ENCODE measurements around the gene CYTL1.

CYTL1 gene

GRCh38 chr4:5030927-5031326 is 11.7 kb upstream of the CYTL1 start:
- no peak overlapping the region for H3K4ac ChIP-seq (ENCODE audit: low read depth, low read length)

GRCh38 chr4:5030221-5030620 is 11.0 kb upstream of the CYTL1 start:
- Histone ChIP-seq H2BK15ac (replicated peaks; ENCODE audit: low read depth) (no peak overlapping the region), H3K9ac (ENCODE audit: low read length) (no peak overlapping the region), H3K79me2 (ENCODE audit: control insufficient read depth, insufficient read depth, low read length) (no peaks in the 10 kb centered on the region), H4K5ac (ENCODE audit: low read length) (no peak overlapping the region), H2AK5ac (ENCODE audit: low read length) (no peak overlapping the region), H3K4me2 (ENCODE audit: low read length) (no peak overlapping the region), H4K8ac (ENCODE audit: low read depth, low read length) (no peak overlapping the region), H3K27ac (ENCODE audit: low read depth, low read length) (no peak overlapping the region), H3K36me3 (ENCODE audit: control insufficient read depth, insufficient read depth, low read length) (no peaks in the 10 kb centered on the region), H3K79me1 (ENCODE audit: low read length) (no peaks in the 10 kb centered on the region), H3K27me3 (ENCODE audit: insufficient read depth, low read length, poor library complexity) (no peaks in the 10 kb centered on the region), H3K23ac (ENCODE audit: low read length) (no peak overlapping the region), H3K4ac (ENCODE audit: low read depth, low read length) (no peak overlapping the region), H2BK5ac (ENCODE audit: low read length) (no peak overlapping the region), H3K4me3 (ENCODE audit: low read length) (no peak overlapping the region), H2BK120ac (ENCODE audit: low read depth, low read length) (no peak overlapping the region), H3K18ac (ENCODE audit: low read length) (no peak overlapping the region), H3K4me1 (ENCODE audit: control insufficient read depth, low read depth, low read length) (peaks cover 4% of the 10 kb centered on the region), H3K56ac (ENCODE audit: low read length) (no peak overlapping the region)
- DNase-seq, result no peak
- WGBS (ENCODE audit: extremely low coverage, insufficient coverage, low lambda C conversion rate), result no CpG with 5 or more reads among the region's 4 CpGs

More at GRCh38 chr4:5030927-5031326, 11.7 kb upstream of the CYTL1 start:
- Histone ChIP-seq H3K9ac (ENCODE audit: low read length) (no peak overlapping the region), H3K56ac (ENCODE audit: low read length) (no peak overlapping the region), H2BK120ac (ENCODE audit: low read depth, low read length) (no peak overlapping the region), H3K23ac (ENCODE audit: low read length) (no peak overlapping the region), H2BK15ac (replicated peaks; ENCODE audit: low read depth) (no peak overlapping the region), H3K36me3 (ENCODE audit: control insufficient read depth, insufficient read depth, low read length) (no peaks in the 10 kb centered on the region), H3K79me2 (ENCODE audit: control insufficient read depth, insufficient read depth, low read length) (no peaks in the 10 kb centered on the region), H4K5ac (ENCODE audit: low read length) (no peak overlapping the region), H3K4me3 (ENCODE audit: low read length) (no peak overlapping the region), H3K27ac (ENCODE audit: low read depth, low read length) (no peak overlapping the region), H2BK5ac (ENCODE audit: low read length) (no peak overlapping the region), H3K27me3 (ENCODE audit: insufficient read depth, low read length, poor library complexity) (no peaks in the 10 kb centered on the region), H2AK5ac (ENCODE audit: low read length) (no peak overlapping the region), H4K8ac (ENCODE audit: low read depth, low read length) (no peak overlapping the region), H3K79me1 (ENCODE audit: low read length) (no peaks in the 10 kb centered on the region), H3K4me1 (ENCODE audit: control insufficient read depth, low read depth, low read length) (peaks cover 7% of the 10 kb centered on the region), H3K4me2 (ENCODE audit: low read length) (no peak overlapping the region), H3K18ac (ENCODE audit: low read length) (no peak overlapping the region)
- no CpG with 5 or more reads among the region's 3 CpGs for WGBS (ENCODE audit: extremely low coverage, insufficient coverage, low lambda C conversion rate)
- no peak for DNase-seq

DNA sequence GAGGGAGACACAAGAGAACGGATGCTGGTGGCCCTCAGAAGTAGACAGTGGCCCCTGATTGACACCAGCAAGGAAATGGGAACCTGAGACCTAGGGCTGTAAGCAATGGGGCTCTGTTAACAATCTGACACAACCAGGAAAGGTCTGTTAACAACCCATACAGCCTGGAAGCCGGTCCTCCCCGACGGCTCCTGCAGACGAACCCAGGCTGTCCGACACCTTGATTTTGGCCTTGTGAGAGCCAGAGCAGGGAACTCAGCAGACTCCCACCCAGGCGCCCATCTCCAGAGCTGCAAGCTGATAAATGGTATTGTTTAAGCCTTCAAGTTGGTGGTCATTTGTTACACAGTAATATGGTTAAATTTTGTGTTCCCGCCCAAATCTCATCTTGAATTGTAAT is 10.2 kb upstream of the CYTL1 start:
- no peak overlapping the region for H3K4me2 ChIP-seq (ENCODE audit: low read length)
- H3K79me2 ChIP-seq (ENCODE audit: control insufficient read depth, insufficient read depth, low read length), result no peaks in the 10 kb centered on the region
- H3K79me1 ChIP-seq (ENCODE audit: low read length), result no peaks in the 10 kb centered on the region
- no peak overlapping the region for H2BK5ac ChIP-seq (ENCODE audit: low read length)
- no peak overlapping the region for H3K27ac ChIP-seq (ENCODE audit: low read depth, low read length)
- H3K4me1 ChIP-seq (ENCODE audit: control insufficient read depth, low read depth, low read length), result no peaks in the 10 kb centered on the region
- H3K36me3 ChIP-seq (ENCODE audit: control insufficient read depth, insufficient read depth, low read length), result no peaks in the 10 kb centered on the region
- H2BK120ac ChIP-seq (ENCODE audit: low read depth, low read length), result no peak overlapping the region
- H3K56ac ChIP-seq (ENCODE audit: low read length), result no peak overlapping the region
- WGBS (ENCODE audit: extremely low coverage, insufficient coverage, low lambda C conversion rate), result no CpG with 5 or more reads among the region's 8 CpGs
- no peak for DNase-seq
- no peak overlapping the region for H4K5ac ChIP-seq (ENCODE audit: low read length)
- no peaks in the 10 kb centered on the region for H3K27me3 ChIP-seq (ENCODE audit: insufficient read depth, low read length, poor library complexity)
- H3K4ac ChIP-seq (ENCODE audit: low read depth, low read length), result no peak overlapping the region
- H3K18ac ChIP-seq (ENCODE audit: low read length), result no peak overlapping the region
- H2AK5ac ChIP-seq (ENCODE audit: low read length), result no peak overlapping the region
- no peak overlapping the region for H3K4me3 ChIP-seq (ENCODE audit: low read length)
- no peak overlapping the region for H3K23ac ChIP-seq (ENCODE audit: low read length)
- H4K8ac ChIP-seq (ENCODE audit: low read depth, low read length), result no peak overlapping the region
- no peak overlapping the region for H2BK15ac ChIP-seq (replicated peaks; ENCODE audit: low read depth)
- H3K9ac ChIP-seq (ENCODE audit: low read length), result no peak overlapping the region

- no CpG with 5 or more reads among the region's 2 CpGs for WGBS (ENCODE audit: extremely low coverage, insufficient coverage, low lambda C conversion rate)
- Histone ChIP-seq H3K27ac (ENCODE audit: low read depth, low read length) (no peak overlapping the region), H2BK15ac (replicated peaks; ENCODE audit: low read depth) (no peak overlapping the region), H3K18ac (ENCODE audit: low read length) (no peak overlapping the region), H3K56ac (ENCODE audit: low read length) (no peak overlapping the region), H3K4me1 (ENCODE audit: control insufficient read depth, low read depth, low read length) (no peaks in the 10 kb centered on the region), H3K4ac (ENCODE audit: low read depth, low read length) (no peak overlapping the region), H3K27me3 (ENCODE audit: insufficient read depth, low read length, poor library complexity) (no peaks in the 10 kb centered on the region), H3K23ac (ENCODE audit: low read length) (no peak overlapping the region), H2BK120ac (ENCODE audit: low read depth, low read length) (no peak overlapping the region), H2AK5ac (ENCODE audit: low read length) (no peak overlapping the region), H3K79me1 (ENCODE audit: low read length) (no peaks in the 10 kb centered on the region), H4K5ac (ENCODE audit: low read length) (no peak overlapping the region), H3K79me2 (ENCODE audit: control insufficient read depth, insufficient read depth, low read length) (no peaks in the 10 kb centered on the region), H4K8ac (ENCODE audit: low read depth, low read length) (no peak overlapping the region), H3K4me3 (ENCODE audit: low read length) (no peak overlapping the region), H3K36me3 (ENCODE audit: control insufficient read depth, insufficient read depth, low read length) (no peaks in the 10 kb centered on the region), H3K9ac (ENCODE audit: low read length) (no peak overlapping the region), H3K4me2 (ENCODE audit: low read length) (no peak overlapping the region), H2BK5ac (ENCODE audit: low read length) (no peak overlapping the region)
- no peak for DNase-seq
These were observed 9.2 kb upstream of the CYTL1 start for GRCh38 chr4:5028480-5028879.

DNA sequence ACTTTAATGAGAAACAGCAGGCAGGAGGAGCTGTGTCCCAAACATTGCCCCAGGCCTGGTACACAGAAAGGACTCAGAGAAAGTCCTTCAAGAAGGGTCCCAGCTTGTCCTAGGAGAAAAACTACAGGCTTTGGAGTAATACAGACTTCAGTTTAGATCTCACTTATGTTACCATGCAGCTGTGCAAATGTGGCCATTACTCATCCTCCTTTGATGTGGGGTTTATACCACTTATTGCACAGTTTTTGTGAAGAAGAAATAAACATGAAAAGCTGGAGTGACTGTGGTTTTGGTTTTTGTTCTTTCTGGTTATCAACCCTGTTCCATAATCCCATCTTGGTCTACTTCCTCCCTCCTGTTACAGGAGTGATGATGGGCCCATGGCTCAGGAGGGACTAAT is 8.1 kb upstream of the CYTL1 start:
- no peak overlapping the region for H3K9ac ChIP-seq (ENCODE audit: low read length)
- no peak for DNase-seq
- no peak overlapping the region for H3K4me3 ChIP-seq (ENCODE audit: low read length)
- no peak overlapping the region for H4K5ac ChIP-seq (ENCODE audit: low read length)
- H2AK5ac ChIP-seq (ENCODE audit: low read length), result no peak overlapping the region
- no peaks in the 10 kb centered on the region for H3K36me3 ChIP-seq (ENCODE audit: control insufficient read depth, insufficient read depth, low read length)
- no peak overlapping the region for H2BK5ac ChIP-seq (ENCODE audit: low read length)
- no peak overlapping the region for H2BK15ac ChIP-seq (replicated peaks; ENCODE audit: low read depth)
- no peak overlapping the region for H3K56ac ChIP-seq (ENCODE audit: low read length)
- H3K27ac ChIP-seq (ENCODE audit: low read depth, low read length), result no peak overlapping the region
- H3K18ac ChIP-seq (ENCODE audit: low read length), result no peak overlapping the region
- H4K8ac ChIP-seq (ENCODE audit: low read depth, low read length), result no peak overlapping the region
- H3K23ac ChIP-seq (ENCODE audit: low read length), result no peak overlapping the region
- no peaks in the 10 kb centered on the region for H3K79me2 ChIP-seq (ENCODE audit: control insufficient read depth, insufficient read depth, low read length)
- H3K4me2 ChIP-seq (ENCODE audit: low read length), result no peak overlapping the region
- H3K4ac ChIP-seq (ENCODE audit: low read depth, low read length), result no peak overlapping the region
- H2BK120ac ChIP-seq (ENCODE audit: low read depth, low read length), result no peak overlapping the region
- H3K27me3 ChIP-seq (ENCODE audit: insufficient read depth, low read length, poor library complexity), result no peaks in the 10 kb centered on the region
- no peaks in the 10 kb centered on the region for H3K79me1 ChIP-seq (ENCODE audit: low read length)
- no peaks in the 10 kb centered on the region for H3K4me1 ChIP-seq (ENCODE audit: control insufficient read depth, low read depth, low read length)

- whole genome bisulfite sequencing (ENCODE audit: extremely low coverage, insufficient coverage, low lambda C conversion rate), result no CpG with 5 or more reads among the region's 3 CpGs
- Histone ChIP-seq H3K4ac (ENCODE audit: low read depth, low read length) (no peak overlapping the region), H2BK15ac (replicated peaks; ENCODE audit: low read depth) (no peak overlapping the region), H3K56ac (ENCODE audit: low read length) (no peak overlapping the region), H3K79me2 (ENCODE audit: control insufficient read depth, insufficient read depth, low read length) (no peaks in the 10 kb centered on the region), H3K23ac (ENCODE audit: low read length) (no peak overlapping the region), H3K27ac (ENCODE audit: low read depth, low read length) (no peak overlapping the region), H4K5ac (ENCODE audit: low read length) (no peak overlapping the region), H2BK5ac (ENCODE audit: low read length) (no peak overlapping the region), H3K36me3 (ENCODE audit: control insufficient read depth, insufficient read depth, low read length) (no peaks in the 10 kb centered on the region), H3K27me3 (ENCODE audit: insufficient read depth, low read length, poor library complexity) (no peaks in the 10 kb centered on the region), H4K8ac (ENCODE audit: low read depth, low read length) (no peak overlapping the region), H3K18ac (ENCODE audit: low read length) (no peak overlapping the region), H3K9ac (ENCODE audit: low read length) (no peak overlapping the region), H2BK120ac (ENCODE audit: low read depth, low read length) (no peak overlapping the region), H3K4me1 (ENCODE audit: control insufficient read depth, low read depth, low read length) (no peaks in the 10 kb centered on the region), H3K79me1 (ENCODE audit: low read length) (no peaks in the 10 kb centered on the region), H3K4me3 (ENCODE audit: low read length) (no peak overlapping the region), H3K4me2 (ENCODE audit: low read length) (no peak overlapping the region), H2AK5ac (ENCODE audit: low read length) (no peak overlapping the region)
- DNase-seq, result no peak
These were observed 7.1 kb upstream of the CYTL1 start for GRCh38 chr4:5026371-5026770.
